ENCODE measurements around the gene OR4A16.

The OR4A16 gene

GRCh38 chr11:55367674-55368073 is 24.7 kb downstream of the OR4A16 start, which contains the start of gene OR4A15:
OR4A15 (plus strand) TSS chr11:55367974; CDS start chr11:55367974, 0 bp downstream.
- TF ChIP-seq CTCF (IDR thresholded peaks at IDR 0.05; ENCODE audit: poor library complexity, severe bottlenecking), result no peak
- no peak within 1 kb of the TSS for H3K4me3 ChIP-seq (ENCODE audit: severe bottlenecking)
- no peaks in the 10 kb centered on the region for H3K4me1 ChIP-seq (ENCODE audit: insufficient read depth, poor library complexity, severe bottlenecking)
- no peak within 1 kb of the TSS for H3K27ac ChIP-seq (ENCODE audit: poor library complexity, severe bottlenecking)
- ATAC-seq (ENCODE audit: low read depth) (no peak), DNase-seq (ENCODE audit: low spot score) (no peak)
- H3K27me3 ChIP-seq (ENCODE audit: insufficient read depth, poor library complexity, severe bottlenecking), result no peaks in the 10 kb centered on the region
- no peaks in the 10 kb centered on the region for H3K36me3 ChIP-seq (ENCODE audit: low read depth)
- no peaks in the 10 kb centered on the region for H3K9me3 ChIP-seq (ENCODE audit: severe bottlenecking)

All from RWPE2 (cell line).